Epidermal melanocyte (primary cell): ENCODE data around the gene NOP9.

ENCODE experiments used
- DNase-seq: peaks from one replicate; pipeline ENCODE4 v3.0.0; 2011; ENCODE audit warnings: low spot score; ENCODE audit not compliant: insufficient read length

The NOP9 gene

GRCh38 chr14:24282736-24283135, 16.9 kb upstream of the NOP9 start:
- no peak for DNase-seq

- no peak for DNase-seq
These were observed 15.7 kb upstream of the NOP9 start for GRCh38 chr14:24283796-24284460.

- no peak for DNase-seq
These were observed 15.1 kb upstream of the NOP9 start for GRCh38 chr14:24284501-24285035.

DNA sequence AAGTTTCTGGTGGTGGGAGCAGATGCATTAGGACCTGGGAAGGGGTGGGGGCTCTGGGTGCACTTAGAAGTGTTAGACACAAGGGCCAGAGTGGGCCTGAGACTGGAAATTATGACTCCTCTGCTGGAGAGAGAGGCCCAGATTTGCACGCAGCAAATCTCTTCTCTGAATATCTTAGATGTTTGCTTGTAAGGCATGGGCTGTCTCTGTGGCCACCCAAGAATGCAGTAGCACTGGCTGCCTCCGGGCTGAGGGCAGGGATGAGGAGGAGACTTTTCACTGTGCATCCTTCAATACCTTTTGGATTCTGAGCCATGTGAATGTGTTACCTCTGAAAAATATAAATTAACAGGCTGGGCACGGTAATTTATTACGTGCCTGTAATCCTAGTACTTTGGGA, 14.3 kb upstream of the NOP9 start:
- no peak for DNase-seq

DNA sequence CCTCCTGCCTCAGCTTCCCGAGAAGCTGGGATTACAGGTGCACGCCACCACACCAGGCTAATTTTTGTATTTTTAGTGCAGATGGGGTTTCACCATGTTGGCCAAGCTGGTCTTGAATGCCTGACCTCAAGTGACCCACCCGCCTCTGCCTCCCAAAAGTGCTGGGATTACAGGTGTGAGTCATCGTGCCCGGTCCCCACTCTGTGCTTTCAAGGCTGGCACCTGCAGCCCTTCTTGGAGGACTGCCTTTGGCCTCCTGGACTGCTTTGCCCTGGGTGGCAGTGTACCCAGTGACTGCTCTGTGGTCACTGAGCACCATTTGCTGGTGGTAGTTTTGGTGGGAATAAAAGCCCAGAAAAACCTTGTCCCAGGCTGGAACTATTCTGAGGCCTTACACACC, 12.7 kb upstream of the NOP9 start:
- DNase-seq = no peak

DNA sequence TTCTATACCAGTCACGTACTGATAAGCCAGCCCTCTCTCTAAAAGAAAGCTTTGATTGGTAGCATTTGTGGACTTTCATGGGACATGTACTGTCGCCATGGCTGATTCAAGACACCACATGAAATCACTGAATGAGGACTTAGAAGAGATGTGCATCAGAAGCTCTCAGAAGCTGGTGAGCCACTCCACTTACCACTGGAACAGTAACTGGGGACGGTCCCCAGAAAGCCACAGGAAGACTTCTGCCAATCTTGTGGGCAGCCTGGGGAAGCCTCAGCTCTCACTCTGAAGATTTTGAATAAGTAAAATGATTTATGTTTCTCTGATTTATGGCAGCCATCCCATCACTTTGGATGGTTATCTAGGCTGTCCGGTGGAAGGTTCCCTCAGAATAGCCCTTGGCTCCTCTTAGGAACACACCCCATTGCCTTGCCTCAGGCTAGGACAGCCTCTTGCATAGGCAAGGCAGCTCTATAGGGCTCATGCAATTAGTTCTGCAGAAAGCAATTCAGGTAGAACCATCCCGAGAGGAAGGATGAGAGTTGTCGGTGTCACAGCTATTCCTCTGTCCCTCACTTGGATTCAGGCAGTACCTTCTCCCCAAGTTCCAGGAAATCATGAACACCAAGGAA, 9.9 kb upstream of the NOP9 start:
- no peak for DNase-seq

- no peak for DNase-seq
These were observed 8.9 kb upstream of the NOP9 start for GRCh38 chr14:24290746-24291145.

GRCh38 chr14:24291446-24292117, 8.1 kb upstream of the NOP9 start:
- no peak for DNase-seq

GRCh38 chr14:24292118-24292807, 7.4 kb upstream of the NOP9 start:
- no peak for DNase-seq

DNA sequence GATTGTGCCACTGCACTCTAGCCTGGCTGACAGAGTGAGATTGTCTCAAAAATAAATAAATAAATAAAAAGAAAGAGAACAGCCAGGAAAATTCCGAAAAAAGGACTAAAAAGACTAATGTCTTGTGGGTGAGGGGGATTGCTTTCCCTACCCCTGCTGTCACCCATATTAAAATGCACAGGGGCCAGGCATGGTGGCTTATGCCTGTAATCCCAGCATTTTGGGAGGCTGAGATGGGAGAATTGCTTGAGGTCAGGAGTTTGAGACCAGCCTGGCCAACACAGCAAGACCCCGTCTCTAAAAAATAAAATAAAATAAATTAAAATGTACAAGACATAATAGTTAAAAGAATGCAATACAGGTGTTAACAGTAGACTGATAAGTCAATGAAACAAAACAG, 6.1 kb upstream of the NOP9 start:
- DNase-seq = no peak

DNA sequence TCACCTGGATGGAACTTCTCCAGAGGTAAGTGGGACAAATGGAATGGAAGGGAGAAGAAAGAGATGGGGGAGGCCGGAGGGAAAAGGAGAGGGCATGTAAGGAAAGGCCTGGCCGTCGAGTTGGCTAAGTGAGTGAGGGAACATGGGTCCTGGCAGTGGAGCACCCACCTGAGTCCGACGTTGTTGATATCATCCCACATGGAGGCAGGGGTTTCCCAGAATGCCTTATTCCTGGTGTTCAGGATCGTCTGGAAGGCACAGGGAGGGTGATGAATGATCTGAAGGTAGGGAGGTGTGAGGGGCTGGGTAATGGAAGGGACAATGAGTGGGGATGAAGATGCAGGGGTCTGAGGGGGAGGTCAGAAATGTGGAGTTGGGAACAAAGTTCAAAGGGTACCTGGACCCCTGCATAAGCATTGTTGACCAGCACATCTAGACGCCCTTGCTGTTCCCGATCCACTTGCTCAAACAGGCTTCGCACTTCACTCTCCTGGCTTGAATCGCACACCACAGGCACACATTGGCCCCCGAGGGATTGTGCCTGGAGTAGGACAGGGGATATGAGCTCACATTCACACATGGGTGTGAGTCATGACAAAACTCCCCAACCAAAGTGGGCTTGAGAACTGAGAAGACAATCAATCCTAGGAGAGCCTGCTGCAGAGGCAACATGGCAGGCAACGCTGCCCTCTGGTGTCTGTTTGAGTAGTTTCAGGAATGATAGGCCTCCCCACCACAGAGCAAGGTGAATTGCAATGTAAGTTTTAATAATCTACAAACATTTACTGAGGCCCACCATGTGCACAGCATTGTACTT, 3.1 kb upstream of the NOP9 start:
- DNase-seq = peak; percentile 88

GRCh38 chr14:24297190-24297964, 2.3 kb upstream of the NOP9 start:
- DNase-seq = no peak

DNA sequence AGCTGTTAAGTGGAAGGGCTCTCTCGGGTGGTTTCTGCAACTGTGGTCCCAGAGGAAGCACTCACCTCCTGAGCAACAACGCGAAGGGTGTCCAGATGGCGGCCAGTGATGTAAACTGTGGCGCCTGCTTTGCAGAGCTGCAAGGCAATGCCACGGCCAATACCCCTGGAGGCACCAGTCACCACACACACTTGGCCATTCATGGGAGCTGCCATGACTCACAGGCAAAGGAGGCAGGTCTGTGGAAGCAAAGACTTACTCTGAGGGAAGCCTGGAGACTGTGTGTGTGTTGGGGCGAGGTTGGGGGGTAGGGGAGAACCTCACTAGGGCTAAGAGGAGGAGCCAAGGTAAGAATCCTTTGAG, 777 bp upstream of the NOP9 start:
- no peak for DNase-seq

DNA sequence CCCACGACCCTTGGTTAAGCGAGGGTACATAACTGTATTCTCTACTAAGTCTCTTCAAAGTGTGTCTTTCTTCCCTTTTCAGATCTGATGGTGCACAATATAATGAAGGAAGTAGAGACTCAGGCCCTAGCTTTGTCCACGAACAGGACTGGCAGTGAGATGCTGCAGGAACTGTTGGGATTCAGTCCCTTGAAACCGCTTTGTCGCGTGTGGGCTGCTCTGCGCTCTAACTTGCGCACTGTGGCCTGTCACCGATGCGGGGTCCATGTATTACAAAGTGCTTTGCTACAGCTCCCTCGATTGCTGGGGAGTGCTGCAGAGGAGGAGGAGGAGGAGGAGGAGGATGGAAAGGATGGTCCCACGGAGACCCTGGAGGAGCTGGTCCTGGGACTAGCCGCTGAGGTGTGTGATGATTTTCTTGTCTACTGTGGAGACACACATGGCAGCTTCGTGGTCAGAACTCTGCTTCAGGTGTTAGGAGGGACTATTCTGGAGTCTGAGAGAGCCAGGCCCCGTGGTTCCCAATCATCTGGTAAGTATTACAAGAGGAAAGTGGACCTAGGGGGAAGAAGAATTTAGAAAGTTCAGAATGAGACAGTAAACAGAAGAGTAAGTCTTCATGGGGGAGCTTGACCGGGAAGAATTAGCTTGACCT, 803 bp downstream of the NOP9 start:
- no peak for DNase-seq

- no peak for DNase-seq
These were observed 4.4 kb downstream of the NOP9 start for GRCh38 chr14:24304019-24304387.

GRCh38 chr14:24307156-24307574, 7.5 kb downstream of the NOP9 start:
- DNase-seq = no peak

DNA sequence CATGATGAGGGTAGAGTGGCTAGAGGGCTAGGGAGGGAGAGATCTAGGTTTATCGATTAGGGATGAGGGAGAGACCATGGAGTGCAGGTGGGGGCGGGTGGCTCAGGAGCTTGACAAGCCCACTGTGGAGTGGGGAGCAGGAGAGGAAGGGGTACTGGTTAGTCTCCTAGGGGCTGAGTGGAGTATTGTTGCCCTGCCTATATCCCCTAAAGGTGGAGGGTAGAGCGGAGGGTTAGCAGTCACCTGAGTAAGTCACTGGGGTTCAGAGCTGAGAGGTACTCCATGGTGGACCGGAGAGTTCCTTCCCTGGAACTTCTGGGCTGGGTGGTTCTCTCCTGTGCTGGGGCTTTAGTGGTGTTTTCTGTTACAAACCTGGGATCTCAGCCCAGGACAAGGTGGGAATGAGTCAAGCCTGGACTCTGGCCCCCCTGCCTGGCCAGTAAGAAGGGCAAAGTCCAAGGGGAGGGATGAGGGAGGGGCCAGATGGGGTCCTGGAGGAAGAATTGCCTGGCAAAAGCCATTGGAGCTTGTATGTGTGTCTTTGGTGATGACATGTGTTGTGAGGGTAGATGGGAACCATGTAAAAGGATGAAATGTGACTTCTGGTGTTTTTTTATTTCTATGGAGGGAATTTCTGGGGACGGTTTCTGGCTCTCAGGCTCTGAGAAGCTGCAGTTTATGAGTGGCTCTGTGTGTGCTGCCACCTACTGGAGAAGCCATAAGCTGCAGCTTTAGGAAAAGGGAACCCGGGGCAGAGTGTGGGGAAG, 8.1 kb downstream of the NOP9 start, which contains the start of gene CIDEB:
Gene CIDEB, minus strand, starts transcription at position 403 of the 767 bp plus-strand sequence. Its CDS starts 119 bp downstream, at position 284.
- DNase-seq = peak; percentile 85

DNA sequence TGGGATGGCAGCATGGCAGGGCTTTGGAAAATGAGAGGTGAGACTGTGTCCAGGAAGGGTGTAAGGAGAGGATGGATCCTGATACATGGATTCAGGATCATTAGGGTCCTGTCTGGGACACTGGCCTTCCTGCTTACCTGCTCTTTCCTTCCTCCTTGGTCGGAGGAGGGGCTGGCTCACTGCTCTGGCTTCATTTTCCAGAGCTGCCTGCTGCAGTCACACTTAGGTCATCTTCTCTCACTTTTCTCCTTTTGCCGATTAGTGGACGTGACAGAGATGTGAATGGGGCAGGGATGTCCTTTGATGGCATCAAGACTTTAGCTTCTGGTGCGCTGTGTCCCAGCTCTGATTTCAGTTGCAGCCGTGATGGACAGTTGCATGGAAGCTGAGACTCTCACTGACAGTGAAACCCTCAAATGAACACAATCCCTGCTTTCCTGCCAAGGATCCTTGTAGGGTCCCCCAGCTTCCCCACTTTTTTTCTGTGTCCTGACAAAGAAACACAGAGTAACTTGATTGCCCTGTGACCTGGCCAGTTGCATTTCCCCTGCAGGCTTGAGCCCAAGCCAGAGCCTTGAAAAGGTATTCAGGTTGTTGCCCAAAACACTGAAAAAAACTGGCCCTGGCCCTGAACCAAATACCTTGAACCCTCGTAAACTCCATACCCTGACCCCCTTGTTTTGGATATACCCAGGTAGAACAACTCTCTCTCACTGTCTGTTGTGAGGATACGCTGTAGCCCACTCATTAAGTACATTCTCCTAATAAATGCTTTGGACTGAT, 8.9 kb downstream of the NOP9 start:
- DNase-seq = no peak
